Kidney (tissue), 14 donors: ENCODE measurements around the gene ITGB7. TPM values are rescaled to one million over a fixed set of nuclear protein-coding genes. Genes with fewer than 3 reads are reported as not detected.

Experiments
- DNase-seq, 5 donors: peaks; one replicate each; pipeline ENCODE4 v3.0.0-alpha.2; 2013 to 2020
- FAIRE-seq: peaks from 2 replicates; lab custom pipeline; 2012; peaks lifted over from hg19 to GRCh38; lab: Jason Lieb, UNC
- H3K27ac ChIP-seq, 2 donors: one replicate each; pipeline ENCODE4 v1.7.0; 2013; ENCODE audit warnings: low read depth in 2 of 2, low read length in 2 of 2, inconsistent platforms in 1 of 2
- H3K27me3 ChIP-seq: one replicate; pipeline ENCODE4 v1.7.1; 2013; ENCODE audit warnings: low read length, inconsistent platforms; ENCODE audit not compliant: control insufficient read depth, insufficient read depth
- H3K36me3 ChIP-seq, 3 donors: one replicate each; pipeline versions ENCODE4 v1.7.0 to v1.7.1; 2013; ENCODE audit warnings: low read length in 3 of 3, control low read depth in 1 of 3, inconsistent platforms in 1 of 3; ENCODE audit not compliant: insufficient read depth in 3 of 3, control insufficient read depth in 2 of 3
- H3K4me1 ChIP-seq, 3 donors: one replicate each; pipeline versions ENCODE4 v1.7.0 to v1.7.1; 2013; ENCODE audit warnings: low read length in 3 of 3, inconsistent platforms in 1 of 3, low read depth in 1 of 3; ENCODE audit not compliant: control insufficient read depth in 2 of 3, insufficient read depth in 2 of 3
- H3K4me3 ChIP-seq, 3 donors: one replicate each; pipeline versions ENCODE4 v1.7.0 to v1.8.1; 2013; ENCODE audit warnings: low read length in 3 of 3, control low read depth in 1 of 3, inconsistent platforms in 1 of 3
- H3K9ac ChIP-seq, 3 donors: one replicate each; pipeline versions ENCODE4 v1.7.0 to v1.7.1; 2013; ENCODE audit warnings: low read length in 3 of 3, control low read depth in 1 of 3, inconsistent platforms in 1 of 3
- H3K9me3 ChIP-seq, 3 donors: one replicate each; pipeline versions ENCODE4 v1.7.0 to v1.7.1; 2013; ENCODE audit warnings: low read length in 3 of 3, control low read depth in 1 of 3, inconsistent platforms in 1 of 3; ENCODE audit not compliant: control insufficient read depth in 2 of 3, insufficient read depth in 1 of 3
- CTCF ChIP-seq: IDR thresholded peaks from 3 replicates; pipeline ENCODE4 v1.5.1; 2012; ENCODE audit warnings: mild to moderate bottlenecking, moderate library complexity, borderline replicate concordance; ENCODE audit not compliant: insufficient read depth; ENCODE audit errors: extremely low read depth
- intact Hi-C: fragments of 100-400 bp; cut with DNase I; formaldehyde crosslinking; loops from one replicate; pipeline ENCODE4 v1.11.1; 2022
- polyA plus RNA-seq: library from polyadenylated mRNA; stranded (reverse); fragments of 350-450 nt; fragmentation: Illumina TruSeq; extraction: RNeasy Lipid Tissue Mini Kit (QIAGEN cat#74804); gene quantifications from one replicate; pipeline ENCODE4 v1.2.3, GENCODE V29; 2014; ENCODE audit warnings: low read depth, low replicate concordance; ENCODE audit not compliant: insufficient read depth
- total RNA-seq: library from RNA; stranded (reverse); fragmentation: NEBNext Ultra II Directional; extraction: Animal tissue kit (Norgen Biotek cat#: 25700); gene quantifications from one replicate; pipeline ENCODE4 v1.2.1, GENCODE V29; 2021
- donor health status: control.
- donor health status: control.
- donor health status: control.
- donor health status: control.
- donor health status: control.
- donor health status: DM: yes; HTN: yes; CAD: no.
- donor health status: Normal renal cell carcinoma (clear cell type).

Gene ITGB7
- total and polyA plus RNA-seq, 2 donors from 2014 or later = 11.0 to 14.5 TPM

GRCh38 chr12:53172352-53172751 is 34.7 kb downstream of the ITGB7 start:
- no peak overlapping the region for H3K4me3 ChIP-seq
- no peak for DNase-seq
- FAIRE-seq = no peak
- no peak overlapping the region for H3K27ac ChIP-seq
- no peaks in the 10 kb centered on the region for H3K27me3 ChIP-seq
- peaks cover 0 to 6% (median 2%) of the 10 kb centered on the region in 3 donors for H3K36me3 ChIP-seq
- H3K9me3 ChIP-seq = no peaks in the 10 kb centered on the region
- peaks cover 0 to 10% (median 0%) of the 10 kb centered on the region in 3 donors for H3K4me1 ChIP-seq
- H3K9ac ChIP-seq = no peak overlapping the region
- intact Hi-C loops = no loop called here
- TF ChIP-seq CTCF = no peak

- DNase-seq (peak in 2 of 5 donors; percentile 55 to 80), FAIRE-seq (no peak)
- Histone ChIP-seq H3K36me3 (peaks cover 0 to 6% (median 2%) of the 10 kb centered on the region in 3 donors), H3K9ac (no peak overlapping the region), H3K4me3 (no peak overlapping the region), H3K27ac (no peak overlapping the region), H3K27me3 (no peaks in the 10 kb centered on the region), H3K4me1 (peaks cover 0 to 10% (median 0%) of the 10 kb centered on the region in 3 donors), H3K9me3 (no peaks in the 10 kb centered on the region)
- intact Hi-C loops = no loop called here
- no peak for TF ChIP-seq CTCF
These were observed 35.2 kb downstream of the ITGB7 start for GRCh38 chr12:53171725-53172329.

GRCh38 chr12:53170876-53171724 is 36.0 kb downstream of the ITGB7 start:
- Histone ChIP-seq H3K36me3 (peaks cover 0 to 6% (median 2%) of the 10 kb centered on the region in 3 donors), H3K4me3 (no peak overlapping the region), H3K9ac (no peak overlapping the region), H3K9me3 (no peaks in the 10 kb centered on the region), H3K27ac (no peak overlapping the region), H3K27me3 (no peaks in the 10 kb centered on the region), H3K4me1 (peaks cover 0 to 10% (median 0%) of the 10 kb centered on the region in 3 donors)
- no peak for TF ChIP-seq CTCF
- FAIRE-seq = no peak
- no peak for DNase-seq
- intact Hi-C loops = no loop called here
